GM18511 (cell line): ENCODE results near the gene ATP5ME.

Experiments used
- ATAC-seq: cut with Tn5 transposase; IDR thresholded peaks from one replicate; pipeline ENCODE4 v1.9.1; 2021; ENCODE audit warnings: mild to moderate bottlenecking, moderate library complexity; ENCODE audit not compliant: unreplicated experiment

ATP5ME gene

GRCh38 chr4:684623-685327 lies 10.7 kb upstream of the ATP5ME start:
- no peak for ATAC-seq

GRCh38 chr4:683982-684622 lies 10.0 kb upstream of the ATP5ME start:
- no peak for ATAC-seq

GRCh38 chr4:683247-683897 lies 9.3 kb upstream of the ATP5ME start:
- ATAC-seq: no peak

- ATAC-seq: no peak
Measured at GRCh38 chr4:682490-683172, 8.6 kb upstream of the ATP5ME start.

- ATAC-seq: no peak
Measured at GRCh38 chr4:681736-682451, 7.8 kb upstream of the ATP5ME start.

GRCh38 chr4:680928-681645 lies 7.0 kb upstream of the ATP5ME start:
- ATAC-seq: no peak

GRCh38 chr4:680551-680927 lies 6.5 kb upstream of the ATP5ME start:
- no peak for ATAC-seq

- ATAC-seq: no peak
Measured at GRCh38 chr4:680091-680490, 6.0 kb upstream of the ATP5ME start.

- ATAC-seq: no peak
Measured at GRCh38 chr4:679629-680028, 5.6 kb upstream of the ATP5ME start.

GRCh38 chr4:679104-679481 lies 5.0 kb upstream of the ATP5ME start:
- ATAC-seq: no peak

- ATAC-seq: no peak
Measured at GRCh38 chr4:678331-679103, 4.4 kb upstream of the ATP5ME start.

- ATAC-seq: no peak
Measured at GRCh38 chr4:677431-678293, 3.6 kb upstream of the ATP5ME start.

GRCh38 chr4:676871-677235 lies 2.8 kb upstream of the ATP5ME start:
- no peak for ATAC-seq

- ATAC-seq: peak; percentile 39
Measured at GRCh38 chr4:675980-676870, 2.1 kb upstream of the ATP5ME start.

GRCh38 chr4:675036-675882 lies 1.2 kb upstream of the ATP5ME start:
- ATAC-seq: peak; percentile 5

- ATAC-seq: no peak
Measured at GRCh38 chr4:673349-674091, 556 bp downstream of the ATP5ME start.
